Activated CD8-positive, alpha-beta memory T cell treated with anti-CD3 and anti-CD28 coated beads for 48 hours (primary cell): Measurements from ENCODE around the gene NXF1.

Experiments
- DNase-seq, 3 experiments: peaks; one replicate each; pipeline ENCODE4 v3.0.0-alpha.2; 2020; ENCODE audit warnings: low read depth in 2 of 3, low spot score in 2 of 3

Gene NXF1

DNA sequence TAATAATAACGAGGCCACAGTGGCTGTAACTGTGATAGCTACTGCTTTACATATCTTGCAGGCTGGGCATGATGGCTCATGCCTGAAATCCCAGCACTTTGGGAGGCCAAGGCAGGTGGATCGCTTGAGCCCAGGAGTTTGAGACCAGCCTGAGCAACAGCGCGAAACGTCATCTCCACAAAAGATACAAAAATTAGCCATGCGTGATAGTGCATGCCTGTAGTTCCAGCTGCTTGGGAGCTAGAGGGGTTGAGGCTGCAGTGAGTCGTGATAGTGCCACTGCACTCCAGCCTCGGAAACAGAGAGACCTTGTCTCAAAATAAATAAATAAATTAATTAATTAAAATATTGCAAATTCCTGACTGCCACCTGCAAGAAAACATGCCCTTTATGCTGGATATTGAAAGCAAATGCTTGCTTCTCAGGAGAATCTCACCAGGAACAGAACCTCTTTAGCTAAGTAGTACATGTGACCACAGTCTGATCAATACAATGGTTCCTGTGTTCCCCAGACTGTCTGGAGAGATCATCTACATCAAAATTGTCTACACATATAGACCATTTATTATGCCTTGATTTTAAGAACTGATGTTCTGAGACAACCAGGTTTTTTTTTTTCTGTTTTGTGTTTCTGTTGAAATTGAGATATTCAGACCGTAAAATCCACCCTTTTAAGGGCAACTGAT is 57.6 kb downstream of the NXF1 start:
- no peak for DNase-seq
